K562 (cell line): ENCODE data around the gene MRPL42. TPM values are rescaled to one million over a fixed set of nuclear protein-coding genes. Genes with fewer than 3 reads are reported as not detected.

ENCODE experiments used
- ATAC-seq: fragments of 200-7000 bp; cut with Tn5 transposase; 3 replicates; pipeline ENCODE4 v1.9.1; 2020; ENCODE audit warnings: moderate library complexity
- BruUV-seq: library from RNA; stranded (reverse); fragments of 400-500 nt; replicated peaks from 2 replicates; lab custom pipeline; 2021; lab: Mats Ljungman, UMichigan
- CTCF ChIA-PET: fragments of 300-600 bp; formaldehyde crosslinking; extraction: SDS; loops from one replicate; lab custom pipeline; 2021; ENCODE audit warnings: low intra/inter-chr PET ratio; lab: Yijun Ruan, JAX
- POLR2A ChIA-PET: fragments of 300-600, 350-650 bp; sonication (Branson Sonifier 250); formaldehyde crosslinking; extraction: SDS; loops from one replicate; lab custom pipeline; 2021; ENCODE audit warnings: antibody characterized with exemption, inconsistent platforms; lab: Yijun Ruan, JAX
- DNase-seq, 4 experiments: peaks; one replicate each; pipeline versions ENCODE4 v3.0.0 to v3.0.0-alpha.2; 2011 to 2018; ENCODE audit warnings: low spot score in 3 of 4, mixed read lengths in 3 of 4; ENCODE audit errors: extremely low read depth in 1 of 4
- FAIRE-seq: peaks from 2 replicates; lab custom pipeline; 2011; peaks lifted over from hg19 to GRCh38; lab: Jason Lieb, UNC
- H2AFZ ChIP-seq: 2 replicates; pipeline ENCODE4 v1.6.0; 2011; ENCODE audit warnings: low read depth, low read length, control low read depth, inconsistent platforms
- H3K27ac ChIP-seq: fragments of 200-600 bp; 3 replicates; pipeline ENCODE4 v1.8.0; 2011; ENCODE audit warnings: low read depth, mild to moderate bottlenecking, control low read depth, inconsistent platforms, low read length, moderate library complexity, mixed read lengths; ENCODE audit errors: extremely low read depth
- H3K27me3 ChIP-seq, 2 experiments: fragments of 300-600 bp in 1 of 2; 2 replicates in 1 of 2; 3 replicates in 1 of 2; pipeline versions ENCODE4 v1.6.0 to v1.8.0; 2011; ENCODE audit warnings: inconsistent platforms in 2 of 2, low read length in 2 of 2, mild to moderate bottlenecking in 1 of 2, mixed read lengths in 1 of 2, moderate library complexity in 1 of 2; ENCODE audit not compliant: control insufficient read depth in 2 of 2, insufficient read depth in 2 of 2
- H3K36me3 ChIP-seq: fragments of 300-600 bp; 3 replicates; pipeline ENCODE4 v1.8.0; 2011; ENCODE audit warnings: mild to moderate bottlenecking, low read length, inconsistent platforms; ENCODE audit not compliant: control insufficient read depth, insufficient read depth
- H3K4me1 ChIP-seq, 2 experiments: fragments of 200-600 bp in 1 of 2; replicated peaks in 1 of 2; 2 replicates in 1 of 2; 3 replicates in 1 of 2; pipeline versions ENCODE4 v1.5.1 to v1.8.0; 2011; ENCODE audit warnings: inconsistent platforms in 2 of 2, low read length in 2 of 2, mild to moderate bottlenecking in 1 of 2, mixed read lengths in 1 of 2, moderate library complexity in 1 of 2; ENCODE audit not compliant: control insufficient read depth in 2 of 2, insufficient read depth in 2 of 2
- H3K4me2 ChIP-seq: 2 replicates; pipeline ENCODE4 v1.6.1; 2011; ENCODE audit warnings: low read length, control low read depth, inconsistent platforms, mixed read lengths; ENCODE audit not compliant: insufficient read depth
- H3K4me3 ChIP-seq: fragments of 200-600 bp; sonication (generic), shearing (Covaris generic); 2 replicates; pipeline ENCODE4 v1.5.1; 2016; ENCODE audit warnings: control low read depth, inconsistent platforms
- H3K79me2 ChIP-seq: fragments of 200-600 bp; 3 replicates; pipeline ENCODE4 v1.8.0; 2011; ENCODE audit warnings: low read length, inconsistent platforms; ENCODE audit not compliant: control insufficient read depth, insufficient read depth
- H3K9ac ChIP-seq, 2 experiments: 2 replicates each; pipeline versions ENCODE4 v1.6.0 to v1.6.1; 2011; ENCODE audit warnings: low read depth in 2 of 2, low read length in 2 of 2, control low read depth in 1 of 2, inconsistent platforms in 1 of 2, mild to moderate bottlenecking in 1 of 2, mixed read lengths in 1 of 2; ENCODE audit not compliant: insufficient read depth in 1 of 2
- H3K9me1 ChIP-seq: one replicate; pipeline ENCODE4 v1.6.0; 2011; ENCODE audit warnings: inconsistent platforms, mild to moderate bottlenecking, low read length, moderate library complexity; ENCODE audit not compliant: control insufficient read depth, insufficient read depth
- H3K9me3 ChIP-seq: replicated peaks from 2 replicates; pipeline ENCODE4 v1.5.1; 2011; ENCODE audit warnings: low read depth, low read length, inconsistent platforms; ENCODE audit not compliant: control insufficient read depth, insufficient read depth
- H4K20me1 ChIP-seq: replicated peaks from 2 replicates; pipeline ENCODE4 v1.6.1; 2011; ENCODE audit warnings: low read length, inconsistent platforms, mixed read lengths; ENCODE audit not compliant: control insufficient read depth, insufficient read depth
- DIDO1 ChIP-seq: fragments of 450-650 bp; IDR thresholded peaks from 2 replicates; pipeline ENCODE4 v1.6.1; 2016; ENCODE audit warnings: low read depth, missing biosample characterization, missing genetic modification characterization
- ELF2 ChIP-seq: fragments of 250-450 bp; sonication (Bioruptor Pico); IDR thresholded peaks from 2 replicates; pipeline ENCODE4 v1.5.0; 2021; ENCODE audit warnings: mild to moderate bottlenecking
- HDAC6 ChIP-seq: IDR thresholded peaks from 2 replicates; pipeline ENCODE4 v1.6.1; 2012; ENCODE audit warnings: low read depth, mild to moderate bottlenecking, control low read depth, inconsistent platforms, low read length, moderate library complexity
- IRF1 ChIP-seq: sonication (generic); formaldehyde crosslinking; IDR thresholded peaks from 2 replicates; pipeline ENCODE4 v1.8.0; 2022; ENCODE audit warnings: missing genetic modification reagents, mild to moderate bottlenecking, borderline replicate concordance
- MAFF ChIP-seq: IDR thresholded peaks from 2 replicates; pipeline ENCODE4 v1.6.1; 2012; ENCODE audit warnings: low read length, improper control_type of control experiment
- ZNF184 ChIP-seq: sonication (generic); formaldehyde crosslinking; IDR thresholded peaks from 2 replicates; pipeline ENCODE4 v1.5.0; 2020; ENCODE audit warnings: missing genetic modification reagents
- WGBS: fragments of 100-300 bp; shearing (Covaris generic); methylation state at CpG from one replicate; pipeline ENCODE4 v1.1.6; 2016; ENCODE audit warnings: low coverage, mixed read lengths; ENCODE audit not compliant: insufficient coverage; ENCODE audit errors: missing lambda C conversion rate; 5-methylcytosine and 5-hydroxymethylcytosine counted together
- in situ Hi-C: fragments of 300-500 bp; cut with MboI; formaldehyde crosslinking; loops from 4 replicates; pipeline ENCODE4 v1.15.0; 2018; ENCODE audit warnings: inconsistent platforms, mixed read lengths
- intact Hi-C: fragments of 100-400 bp; cut with micrococcal nuclease; formaldehyde crosslinking; loops from 2 replicates; pipeline ENCODE4 v1.14.2; 2022
- polyA plus RNA-seq, 8 experiments: library from polyadenylated mRNA; depleted of rRNA in 4 of 8; stranded (reverse) in 5 of 8; unstranded in 3 of 8; fragments of >200 nt; fragmentation: Nextera tagmentation in 2 of 8; fragmentation: Illumina TruSeq in 1 of 8; extraction: Ambion mirVana in 2 of 8; extraction: Trizol in 1 of 8; gene quantifications; 2 replicates each; pipeline versions ENCODE4 v1.2.1 to v1.2.3, GENCODE V29; 2011 to 2014; ENCODE audit warnings: inconsistent platforms in 1 of 8, missing spikeins in 1 of 8
- small RNA-seq: library from RNA; depleted of rRNA; stranded (forward); fragments of <200 nt; gene quantifications from one replicate; pipeline ENCODE3, GENCODE V24; 2014
- total RNA-seq, 7 experiments: library from RNA; depleted of rRNA in 6 of 7; stranded (reverse); fragments of >200 nt in 6 of 7; fragmentation: Illumina TruSeq in 2 of 7; extraction: Trizol in 2 of 7; gene quantifications; 2 replicates each; pipeline versions ENCODE4 v1.2.1 to v1.2.3, GENCODE V29; 2011 to 2021; ENCODE audit warnings: low replicate concordance in 1 of 7
- TF ChIP-seq, protein P1 (sequence below), 2 experiments: fragments of 450-650 bp; IDR thresholded peaks; 2 replicates each; pipeline ENCODE4 v1.6.1; 2016

Gene MRPL42
- total and polyA plus RNA-seq, 9 of the 15 experiments (the other 6 are each of a cell fraction or from before 2014, with no cell fraction given) = 104 to 806 (median 218) TPM

DNA sequence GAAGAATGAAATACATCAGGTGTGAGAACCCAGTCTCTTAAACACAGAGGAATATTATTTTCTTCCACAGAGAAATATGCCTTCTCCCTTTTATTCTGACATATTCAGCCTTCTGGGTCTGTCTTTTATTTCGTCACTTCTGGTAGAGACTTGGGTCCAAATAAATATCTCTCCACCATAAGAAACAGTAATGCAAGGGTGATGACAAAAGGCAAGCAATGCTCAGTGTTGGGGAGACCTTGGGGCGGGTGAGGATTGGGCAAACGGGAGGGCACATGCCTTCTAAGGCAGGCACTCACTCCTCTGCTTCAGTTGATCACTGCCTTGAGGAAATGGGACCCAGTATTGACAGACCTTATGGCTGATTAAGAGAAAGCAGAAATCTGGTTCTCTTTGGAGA is 98.4 kb downstream of the MRPL42 start:
- CTCF ChIA-PET = no interaction called here
- no TSS peak for BruUV-seq
- Histone ChIP-seq H3K4me2 (no peak overlapping the region), H3K36me3 (peaks cover 28% of the 10 kb centered on the region; the same call in 2 of the 3 replicates), H2AFZ (no peak overlapping the region), H3K9me3 (no peaks in the 10 kb centered on the region), H3K79me2 (peaks cover 15% of the 10 kb centered on the region; the same call in 2 of the 3 replicates), H3K4me1 (peaks cover 18 to 23% of the 10 kb centered on the region in 2 experiments), H3K27me3 (no peaks in the 10 kb centered on the region), H3K9me1 (no peaks in the 10 kb centered on the region), H3K9ac (no peak overlapping the region), H4K20me1 (no peaks in the 10 kb centered on the region), H3K4me3 (no peak overlapping the region), H3K27ac (no peak overlapping the region)
- FAIRE-seq (no peak), ATAC-seq (no peak), DNase-seq (no peak)
- no peak for TF ChIP-seq MAFF
- TF ChIP-seq ELF2 (CRISPR knock-in tag) = no peak
- TF ChIP-seq, protein P1, sequence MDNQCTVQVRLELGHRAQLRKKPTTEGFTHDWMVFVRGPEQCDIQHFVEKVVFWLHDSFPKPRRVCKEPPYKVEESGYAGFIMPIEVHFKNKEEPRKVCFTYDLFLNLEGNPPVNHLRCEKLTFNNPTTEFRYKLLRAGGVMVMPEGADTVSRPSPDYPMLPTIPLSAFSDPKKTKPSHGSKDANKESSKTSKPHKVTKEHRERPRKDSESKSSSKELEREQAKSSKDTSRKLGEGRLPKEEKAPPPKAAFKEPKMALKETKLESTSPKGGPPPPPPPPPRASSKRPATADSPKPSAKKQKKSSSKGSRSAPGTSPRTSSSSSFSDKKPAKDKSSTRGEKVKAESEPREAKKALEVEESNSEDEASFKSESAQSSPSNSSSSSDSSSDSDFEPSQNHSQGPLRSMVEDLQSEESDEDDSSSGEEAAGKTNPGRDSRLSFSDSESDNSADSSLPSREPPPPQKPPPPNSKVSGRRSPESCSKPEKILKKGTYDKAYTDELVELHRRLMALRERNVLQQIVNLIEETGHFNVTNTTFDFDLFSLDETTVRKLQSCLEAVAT (IDR thresholded peaks at IDR 0.05) = no peak
- 0 out of 2 replicates have a peak, but pooled peaks have one; percentile 58 for TF ChIP-seq ZNF184 (CRISPR knock-in tag)
- TF ChIP-seq DIDO1 (tag) = no peak
- TF ChIP-seq IRF1 (CRISPR knock-in tag) = no peak
- TF ChIP-seq HDAC6 = no peak
- POLR2A ChIA-PET = no interaction called here
- 86% methylated on average over 3 of the region's 3 CpGs for WGBS
- intact Hi-C loops (loop anchor here (5.0 to 10.0 kb wide), 3 partner anchors 38 to 571 kb away; no protein-coding TSS in a partner anchor), in situ Hi-C loops (no loop called here)

Small RNA genes within 50 kb of the gene (small RNA-seq; reads per million reads assigned to genes)
- not detected for gene RF00019

Other genes starting within 250 kb of the MRPL42 start
- 87.5 and 102 TPM in 2 replicates for gene NUDT4, start 89.6 kb upstream of the MRPL42 start, total RNA-seq (2014; rRNA removed)
- 158 and 187 TPM in 2 replicates for gene NUDT4, start 89.6 kb upstream of the MRPL42 start, total RNA-seq (2014; rRNA removed; fragmentation: Illumina TruSeq; extraction: Trizol)
- 87.4 and 99.2 TPM in 2 replicates for gene NUDT4, start 89.6 kb upstream of the MRPL42 start, total RNA-seq (2015; rRNA removed; fragmentation: Illumina TruSeq; extraction: Trizol)
- gene NUDT4, start 89.6 kb upstream of the MRPL42 start, total RNA-seq (2021) = 132 and 147 TPM in 2 replicates
- 112 and 164 TPM in 2 replicates for gene NUDT4, start 89.6 kb upstream of the MRPL42 start, polyA plus RNA-seq (2011; rRNA removed)
- 116 and 128 TPM in 2 replicates for gene NUDT4, start 89.6 kb upstream of the MRPL42 start, polyA plus RNA-seq (2014; fragmentation: Illumina TruSeq; extraction: Trizol)
- gene NUDT4, start 89.6 kb upstream of the MRPL42 start, polyA plus RNA-seq (2014; fragmentation: Nextera tagmentation; extraction: Ambion mirVana) = 10 to 100 TPM; 38.1 to 60.2 TPM
- gene NUDT4, start 89.6 kb upstream of the MRPL42 start, polyA plus RNA-seq (2014; rRNA removed) = 84.6 and 94.2 TPM in 2 replicates
- 189 and 218 TPM in 2 replicates for gene UBE2N, start 25.6 kb upstream of the MRPL42 start, total RNA-seq (2014; rRNA removed)
- gene UBE2N, start 25.6 kb upstream of the MRPL42 start, total RNA-seq (2014; rRNA removed; fragmentation: Illumina TruSeq; extraction: Trizol) = 224 and 228 TPM in 2 replicates
- gene UBE2N, start 25.6 kb upstream of the MRPL42 start, total RNA-seq (2015; rRNA removed; fragmentation: Illumina TruSeq; extraction: Trizol) = 230 and 260 TPM in 2 replicates
- gene UBE2N, start 25.6 kb upstream of the MRPL42 start, total RNA-seq (2021) = 207 and 219 TPM in 2 replicates
- 286 and 326 TPM in 2 replicates for gene UBE2N, start 25.6 kb upstream of the MRPL42 start, polyA plus RNA-seq (2011; rRNA removed)
- 252 and 303 TPM in 2 replicates for gene UBE2N, start 25.6 kb upstream of the MRPL42 start, polyA plus RNA-seq (2014; fragmentation: Illumina TruSeq; extraction: Trizol)
- 100 to 1,000 TPM; 727 to 826 TPM for gene UBE2N, start 25.6 kb upstream of the MRPL42 start, polyA plus RNA-seq (2014; fragmentation: Nextera tagmentation; extraction: Ambion mirVana)
- gene UBE2N, start 25.6 kb upstream of the MRPL42 start, polyA plus RNA-seq (2014; rRNA removed) = 222 and 407 TPM in 2 replicates
- 140 and 162 TPM in 2 replicates for gene SOCS2, start 105.2 kb downstream of the MRPL42 start, total RNA-seq (2014; rRNA removed)
- 95.8 and 106 TPM in 2 replicates for gene SOCS2, start 105.2 kb downstream of the MRPL42 start, total RNA-seq (2014; rRNA removed; fragmentation: Illumina TruSeq; extraction: Trizol)
- 144 and 150 TPM in 2 replicates for gene SOCS2, start 105.2 kb downstream of the MRPL42 start, total RNA-seq (2015; rRNA removed; fragmentation: Illumina TruSeq; extraction: Trizol)
- gene SOCS2, start 105.2 kb downstream of the MRPL42 start, total RNA-seq (2021) = 90.4 and 92.2 TPM in 2 replicates
- 95.5 and 98.7 TPM in 2 replicates for gene SOCS2, start 105.2 kb downstream of the MRPL42 start, polyA plus RNA-seq (2011; rRNA removed)
- gene SOCS2, start 105.2 kb downstream of the MRPL42 start, polyA plus RNA-seq (2014; fragmentation: Illumina TruSeq; extraction: Trizol) = 122 and 149 TPM in 2 replicates
- 10 to 100 TPM; 37.0 to 37.8 TPM for gene SOCS2, start 105.2 kb downstream of the MRPL42 start, polyA plus RNA-seq (2014; fragmentation: Nextera tagmentation; extraction: Ambion mirVana)
- 135 and 156 TPM in 2 replicates for gene SOCS2, start 105.2 kb downstream of the MRPL42 start, polyA plus RNA-seq (2014; rRNA removed)
- gene CRADD, start 209.9 kb downstream of the MRPL42 start, total RNA-seq (2014; rRNA removed) = 34.0 and 41.1 TPM in 2 replicates
- 25.9 and 36.2 TPM in 2 replicates for gene CRADD, start 209.9 kb downstream of the MRPL42 start, total RNA-seq (2014; rRNA removed; fragmentation: Illumina TruSeq; extraction: Trizol)
- gene CRADD, start 209.9 kb downstream of the MRPL42 start, total RNA-seq (2015; rRNA removed; fragmentation: Illumina TruSeq; extraction: Trizol) = 25.2 and 26.4 TPM in 2 replicates
- 29.5 and 31.4 TPM in 2 replicates for gene CRADD, start 209.9 kb downstream of the MRPL42 start, total RNA-seq (2021)
- 25.9 and 26.6 TPM in 2 replicates for gene CRADD, start 209.9 kb downstream of the MRPL42 start, polyA plus RNA-seq (2011; rRNA removed)
- 24.1 and 32.1 TPM in 2 replicates for gene CRADD, start 209.9 kb downstream of the MRPL42 start, polyA plus RNA-seq (2014; fragmentation: Illumina TruSeq; extraction: Trizol)
- 10 to 100 TPM; 20.5 to 24.9 TPM for gene CRADD, start 209.9 kb downstream of the MRPL42 start, polyA plus RNA-seq (2014; fragmentation: Nextera tagmentation; extraction: Ambion mirVana)
- 38.2 and 38.6 TPM in 2 replicates for gene CRADD, start 209.9 kb downstream of the MRPL42 start, polyA plus RNA-seq (2014; rRNA removed)